SK-N-SH treated with all-trans-retinoic acid at 6 μM for 48 hours (cell line): Measurements from ENCODE around the gene SAPCD1.

Experiments used
- CSDC2 ChIP-seq: fragments of 250-450 bp; sonication (Bioruptor Pico); IDR thresholded peaks from 2 replicates; pipeline ENCODE4 v1.5.0; 2020; ENCODE audit warnings: mild to moderate bottlenecking, moderate library complexity
- ESRRG ChIP-seq: fragments of 250-450 bp; sonication (Bioruptor Pico); IDR thresholded peaks from 2 replicates; pipeline ENCODE4 v1.6.1; 2021; ENCODE audit warnings: mild to moderate bottlenecking
- ISL1 ChIP-seq: fragments of 250-450 bp; sonication (Bioruptor Pico); IDR thresholded peaks from 2 replicates; pipeline ENCODE4 v2.1.2; 2022; ENCODE audit warnings: mild to moderate bottlenecking, moderate library complexity
- PATZ1 ChIP-seq: fragments of 250-450 bp; sonication (Bioruptor Pico); IDR thresholded peaks from 2 replicates; pipeline ENCODE4 v1.8.0; 2020; ENCODE audit warnings: mild to moderate bottlenecking, moderate library complexity, borderline replicate concordance
- POU6F1 ChIP-seq: fragments of 250-450 bp; sonication (Bioruptor Pico); IDR thresholded peaks from 2 replicates; pipeline ENCODE4 v1.8.0; 2021; ENCODE audit warnings: low read depth, mild to moderate bottlenecking, moderate library complexity, borderline replicate concordance
- PPARA ChIP-seq: fragments of 250-450 bp; sonication (Bioruptor Pico); IDR thresholded peaks from 2 replicates; pipeline ENCODE4 v1.5.0; 2020; ENCODE audit warnings: mild to moderate bottlenecking, borderline replicate concordance
- RARB ChIP-seq: fragments of 250-450 bp; sonication (Bioruptor Pico); IDR thresholded peaks from 2 replicates; pipeline ENCODE4 v1.8.0; 2021; ENCODE audit warnings: mild to moderate bottlenecking, moderate library complexity
- ZC3H10 ChIP-seq: fragments of 250-450 bp; sonication (Bioruptor Pico); IDR thresholded peaks from 2 replicates; pipeline ENCODE4 v1.5.1; 2021; ENCODE audit warnings: mild to moderate bottlenecking, moderate library complexity
- ZFP3 ChIP-seq: fragments of 250-450 bp; sonication (Bioruptor Pico); IDR thresholded peaks from 2 replicates; pipeline ENCODE4 v1.5.0; 2020; ENCODE audit warnings: mild to moderate bottlenecking, moderate library complexity
- ZFP30 ChIP-seq: fragments of 450-650 bp; formaldehyde crosslinking; IDR thresholded peaks from 2 replicates; pipeline ENCODE4 v1.5.0; 2022; ENCODE audit warnings: mild to moderate bottlenecking, moderate library complexity
- ZNF565 ChIP-seq: fragments of 450-650 bp; formaldehyde crosslinking; conservative IDR thresholded peaks from 2 replicates; pipeline ENCODE4 v1.5.0; 2020; ENCODE audit warnings: low read depth, mild to moderate bottlenecking, moderate library complexity
- ZNF70 ChIP-seq: fragments of 450-650 bp; formaldehyde crosslinking; IDR thresholded peaks from 2 replicates; pipeline ENCODE4 v1.5.0; 2020; ENCODE audit warnings: mild to moderate bottlenecking, moderate library complexity
- TF ChIP-seq, protein P1 (sequence below): fragments of 250-450 bp; sonication (Bioruptor Pico); IDR thresholded peaks from 2 replicates; pipeline ENCODE4 v1.5.1; 2020; ENCODE audit warnings: low read depth, mild to moderate bottlenecking, moderate library complexity

GRCh38 chr6:31736768-31737314 is 25.6 kb upstream of the SAPCD1 start:
- TF ChIP-seq ZNF565 (CRISPR knock-in tag), result no peak
- TF ChIP-seq ZFP30 (CRISPR knock-in tag), result no peak
- TF ChIP-seq CSDC2 (CRISPR knock-in tag), result no peak
- TF ChIP-seq RARB (CRISPR knock-in tag), result no peak
- no peak for TF ChIP-seq ISL1 (CRISPR knock-in tag)
- TF ChIP-seq POU6F1, result no peak
- no peak for TF ChIP-seq ZNF70 (CRISPR knock-in tag)
- no peak for TF ChIP-seq ESRRG
- TF ChIP-seq, protein P1, sequence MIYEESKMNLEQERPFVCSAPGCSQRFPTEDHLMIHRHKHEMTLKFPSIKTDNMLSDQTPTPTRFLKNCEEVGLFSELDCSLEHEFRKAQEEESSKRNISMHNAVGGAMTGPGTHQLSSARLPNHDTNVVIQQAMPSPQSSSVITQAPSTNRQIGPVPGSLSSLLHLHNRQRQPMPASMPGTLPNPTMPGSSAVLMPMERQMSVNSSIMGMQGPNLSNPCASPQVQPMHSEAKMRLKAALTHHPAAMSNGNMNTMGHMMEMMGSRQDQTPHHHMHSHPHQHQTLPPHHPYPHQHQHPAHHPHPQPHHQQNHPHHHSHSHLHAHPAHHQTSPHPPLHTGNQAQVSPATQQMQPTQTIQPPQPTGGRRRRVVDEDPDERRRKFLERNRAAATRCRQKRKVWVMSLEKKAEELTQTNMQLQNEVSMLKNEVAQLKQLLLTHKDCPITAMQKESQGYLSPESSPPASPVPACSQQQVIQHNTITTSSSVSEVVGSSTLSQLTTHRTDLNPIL, result no peak
- TF ChIP-seq PPARA (CRISPR knock-in tag), result no peak
- no peak for TF ChIP-seq PATZ1 (CRISPR knock-in tag)
- TF ChIP-seq ZC3H10 (CRISPR knock-in tag), result no peak
- TF ChIP-seq ZFP3 (CRISPR knock-in tag), result no peak
